T1000 (cell line): Measurements from ENCODE around the gene REX1BD.

Source experiments
- DNase-seq: peaks from one replicate; lab custom pipeline; 2025; ENCODE audit warnings: mixed read lengths; lab: John Stamatoyannopoulos, UW

The REX1BD gene

DNA sequence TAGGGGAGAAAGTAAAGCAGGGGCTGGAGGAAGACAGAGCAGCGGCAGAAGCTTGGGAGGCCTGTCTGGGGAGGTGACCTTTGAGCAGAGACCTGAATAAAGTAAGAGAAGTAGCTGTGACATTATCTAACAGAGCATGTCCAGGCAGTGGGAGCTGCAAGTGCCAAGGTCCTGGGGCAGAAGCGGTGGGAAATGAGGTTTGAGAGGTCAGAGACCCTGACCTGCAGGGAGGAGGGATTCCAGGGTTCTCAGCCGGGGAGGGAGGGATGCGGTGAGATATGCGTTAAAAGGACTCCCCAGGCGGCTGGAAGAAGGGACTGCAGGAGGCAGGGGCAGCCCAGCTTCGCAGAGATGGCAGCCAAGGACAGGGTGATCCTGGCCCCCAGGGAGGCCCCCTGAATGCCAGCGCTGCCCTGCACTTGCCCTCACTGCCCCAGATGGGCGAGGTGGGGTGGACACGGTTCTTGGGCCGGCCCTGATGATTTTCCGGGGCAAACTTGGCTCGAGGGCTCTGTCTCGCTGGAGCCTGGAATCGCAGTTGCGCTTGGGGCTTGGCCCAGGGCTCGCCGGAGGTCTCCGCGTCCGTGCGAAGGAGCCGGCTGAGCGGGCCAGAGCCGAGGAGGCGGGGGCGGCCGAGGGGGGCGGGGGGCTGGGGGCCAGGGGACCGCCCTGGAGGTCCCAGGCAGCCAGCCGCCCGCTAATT, 14.8 kb downstream of the REX1BD start:
- no peak for DNase-seq

DNA sequence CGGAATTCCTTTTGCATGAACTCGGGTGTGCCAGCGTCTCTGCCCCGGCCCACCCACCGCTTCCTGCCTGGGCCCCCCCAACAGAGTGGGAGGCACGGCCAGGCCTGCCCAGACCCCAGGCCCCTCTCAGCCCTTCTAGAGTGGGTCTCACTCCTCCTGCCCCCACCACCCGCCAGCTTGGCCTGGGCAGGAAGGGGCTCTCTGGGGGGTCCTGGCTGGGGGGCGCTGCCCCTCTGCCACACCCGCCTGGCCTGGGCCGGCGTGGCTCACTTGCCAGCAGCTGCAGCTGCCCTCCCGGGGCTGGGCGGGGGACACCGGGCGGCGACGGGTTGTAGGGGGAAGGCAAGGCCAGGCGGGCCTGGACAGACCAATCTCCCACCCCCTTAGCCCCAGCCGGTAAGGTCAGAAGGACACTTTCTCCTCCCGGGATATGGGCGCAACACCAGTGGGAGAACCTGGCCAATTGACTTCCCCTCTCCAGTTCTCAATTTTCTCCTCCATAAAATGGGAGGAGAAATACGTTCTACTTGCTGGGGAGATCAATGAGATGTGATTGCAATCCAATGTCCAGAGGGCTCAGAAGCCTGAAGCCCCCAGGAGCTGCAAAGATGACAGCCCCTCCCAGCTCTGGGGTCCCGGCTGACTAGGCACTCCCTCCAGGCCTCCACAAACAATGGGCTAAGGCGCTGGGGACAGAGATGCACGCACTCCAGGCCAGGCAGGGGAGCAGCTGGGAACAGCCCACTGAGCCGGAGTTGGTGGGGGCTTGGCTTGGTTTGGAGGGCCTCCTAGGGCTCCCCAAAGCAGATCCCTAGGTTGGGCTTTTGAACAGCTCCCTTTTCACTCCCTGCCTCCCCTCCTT, 15.6 kb downstream of the REX1BD start:
- DNase-seq: no peak

GRCh38 chr19:18604820-18605159, 16.2 kb downstream of the REX1BD start:
- DNase-seq: no peak

GRCh38 chr19:18605196-18605545, 16.6 kb downstream of the REX1BD start:
- no peak for DNase-seq

- no peak for DNase-seq
These were observed 17.1 kb downstream of the REX1BD start for GRCh38 chr19:18605546-18606280.

GRCh38 chr19:18606281-18607225, 18.0 kb downstream of the REX1BD start, which contains the start of gene CRLF1:
TSS of gene CRLF1 (minus strand) at chr19:18606799. CDS start at chr19:18606656, 143 bp downstream.
- DNase-seq: no peak

DNA sequence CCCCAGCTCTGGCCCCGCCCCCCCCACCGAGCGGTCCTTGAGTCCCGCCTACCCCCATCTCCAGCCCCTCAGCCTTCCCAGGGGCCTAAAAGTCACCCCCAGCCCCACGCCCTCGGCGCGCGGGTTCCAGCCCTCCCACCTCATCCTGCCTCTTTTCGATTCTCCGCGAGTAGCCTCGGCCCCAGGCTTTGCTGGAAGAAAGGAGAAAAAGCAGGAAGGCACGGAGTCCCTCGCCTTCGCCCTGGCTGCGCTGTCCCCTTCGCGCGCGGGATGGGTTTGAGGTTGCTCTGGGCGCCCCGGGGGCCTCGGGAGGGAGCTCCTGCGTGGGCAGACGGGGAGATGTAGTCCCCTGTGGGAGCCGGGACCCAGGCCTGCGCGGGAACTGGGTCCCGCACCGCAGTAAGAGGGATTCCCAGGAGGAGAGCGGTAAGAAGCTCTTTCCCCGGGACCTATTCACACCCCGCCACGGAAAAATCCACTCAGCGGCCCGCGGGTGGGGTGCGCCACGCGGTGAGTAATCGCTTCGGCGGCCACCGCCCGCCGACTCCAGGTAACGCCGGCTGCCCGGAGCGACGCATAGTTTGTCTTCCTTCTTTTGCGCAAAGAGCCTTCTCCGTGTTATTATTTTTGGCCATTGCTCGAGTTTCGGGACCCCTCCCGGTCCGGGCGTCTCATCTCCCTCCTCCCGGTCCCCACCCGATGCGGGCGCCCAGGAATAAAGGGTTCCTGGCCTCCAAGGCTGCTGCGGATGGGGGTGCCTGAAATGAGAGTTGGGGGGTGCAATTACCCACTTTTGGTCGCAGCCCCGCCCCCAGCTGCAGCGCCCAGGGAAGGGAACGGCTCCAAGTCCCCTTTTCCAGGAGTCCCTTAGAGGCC, 18.9 kb downstream of the REX1BD start:
- no peak for DNase-seq

DNA sequence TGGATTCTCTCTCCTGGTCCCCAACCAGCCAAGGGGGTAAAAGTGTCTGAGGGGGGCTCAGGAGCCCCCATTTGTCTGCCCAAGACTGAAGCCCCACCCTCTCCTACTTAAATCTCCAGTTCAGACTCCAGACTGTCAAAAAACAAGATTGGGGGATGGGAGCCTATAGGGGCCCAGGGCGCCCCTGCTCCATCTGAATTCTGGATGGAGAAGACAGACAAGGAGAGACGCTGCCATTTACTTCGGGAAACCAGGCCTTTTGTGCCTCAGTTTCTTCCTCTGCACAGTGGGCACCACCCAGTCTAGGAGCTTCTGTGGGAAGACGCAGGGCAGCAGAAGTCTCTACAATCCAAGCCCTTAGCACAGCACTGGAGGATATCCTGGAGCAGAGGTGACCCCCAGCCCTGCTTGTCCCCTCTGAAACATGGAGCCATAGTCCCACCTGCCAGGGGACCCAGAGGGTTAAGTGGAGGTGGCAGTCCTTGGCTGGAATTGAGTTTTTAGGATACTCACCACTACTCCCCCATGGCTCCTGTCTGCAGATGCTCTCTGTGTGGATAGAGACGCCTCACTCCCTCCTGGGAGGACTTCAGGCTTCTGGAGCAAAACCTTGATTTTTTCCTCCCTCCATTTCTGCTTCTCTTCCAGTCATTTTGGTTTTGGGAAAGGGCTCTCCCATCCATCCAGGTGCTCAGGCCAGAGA, 19.7 kb downstream of the REX1BD start:
- DNase-seq: no peak

GRCh38 chr19:18608805-18609716, 20.5 kb downstream of the REX1BD start:
- no peak for DNase-seq

DNA sequence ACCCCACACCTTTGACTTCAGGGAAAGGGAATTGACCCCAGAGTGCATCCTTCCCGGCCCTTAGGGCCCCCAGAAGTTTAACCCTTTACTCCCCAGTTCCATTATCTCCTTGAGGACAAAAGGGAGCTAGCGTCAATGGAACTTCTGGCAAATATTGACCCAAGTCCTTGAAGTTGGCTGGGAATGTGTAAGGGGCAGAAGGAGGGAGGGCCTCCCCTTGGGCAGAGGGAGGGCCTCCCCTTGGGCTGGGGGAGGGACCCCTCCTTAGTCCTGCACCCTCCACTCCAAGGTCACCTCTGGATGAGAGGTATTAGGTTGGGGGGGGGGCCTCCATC, 21.1 kb downstream of the REX1BD start:
- no peak for DNase-seq

GRCh38 chr19:18610245-18610555, 21.6 kb downstream of the REX1BD start:
- no peak for DNase-seq

- DNase-seq: no peak
These were observed 22.1 kb downstream of the REX1BD start for GRCh38 chr19:18610556-18611326.

- DNase-seq: no peak
These were observed 22.9 kb downstream of the REX1BD start for GRCh38 chr19:18611327-18612050.

GRCh38 chr19:18612051-18612771, 23.6 kb downstream of the REX1BD start:
- DNase-seq: no peak

DNA sequence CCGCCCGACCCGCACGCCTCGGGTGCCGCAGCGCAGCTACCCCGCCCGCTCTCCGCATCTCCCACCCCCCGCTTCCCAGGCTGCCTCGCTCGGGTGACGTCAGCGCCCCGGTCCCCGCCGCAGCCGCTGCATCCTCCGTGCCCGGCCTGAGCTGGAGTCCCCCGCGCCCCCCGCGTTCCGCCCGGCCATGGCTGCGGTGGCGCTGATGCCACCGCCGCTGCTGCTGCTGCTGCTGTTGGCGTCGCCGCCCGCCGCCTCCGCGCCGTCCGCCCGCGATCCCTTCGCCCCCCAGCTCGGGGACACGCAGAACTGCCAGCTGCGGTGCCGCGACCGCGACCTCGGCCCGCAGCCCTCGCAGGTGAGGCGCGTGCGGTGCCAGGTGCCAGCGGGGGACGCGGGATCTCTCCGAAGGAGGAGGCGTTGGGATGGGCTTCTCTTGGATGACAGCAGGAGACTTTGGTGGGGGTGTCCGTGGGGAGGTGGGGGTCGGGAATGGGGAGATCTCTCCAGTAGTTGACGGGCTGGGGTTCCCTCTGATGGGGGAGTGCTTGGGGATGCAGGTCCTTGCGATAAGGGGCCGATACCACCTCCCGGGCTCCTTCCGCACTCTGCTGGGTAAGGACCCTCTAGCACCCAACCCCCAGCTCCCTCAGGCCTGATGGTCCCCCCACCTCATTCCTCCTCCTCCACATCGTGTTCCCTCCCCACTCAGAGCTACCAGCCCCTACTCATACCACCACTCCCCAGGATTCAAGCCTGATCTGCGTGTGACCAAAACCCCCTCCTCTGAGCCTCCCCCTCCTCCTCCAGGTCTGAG, 24.4 kb downstream of the REX1BD start, which contains the start of gene TMEM59L:
Gene TMEM59L (plus strand): TSS at position 99 of the 817 bp plus-strand sequence. CDS start 89 bp downstream, at position 188.
- DNase-seq: no peak
